ENCODE measurements around the gene ABHD15. TPM values are rescaled to one million over a fixed set of nuclear protein-coding genes. Genes with fewer than 3 reads are reported as not detected.
A peak's percentile ranks its signal among the peaks of the same experiment; 100 is the strongest.
"Not testable (repeated sequence)": the region's sequence is repeated elsewhere in the genome, so short reads cannot be mapped to it uniquely, and the experiment has no call there.

ABHD15 gene
- total RNA-seq, 2 experiments from 2014 or later = 8.6 to 8.8 TPM

DNA sequence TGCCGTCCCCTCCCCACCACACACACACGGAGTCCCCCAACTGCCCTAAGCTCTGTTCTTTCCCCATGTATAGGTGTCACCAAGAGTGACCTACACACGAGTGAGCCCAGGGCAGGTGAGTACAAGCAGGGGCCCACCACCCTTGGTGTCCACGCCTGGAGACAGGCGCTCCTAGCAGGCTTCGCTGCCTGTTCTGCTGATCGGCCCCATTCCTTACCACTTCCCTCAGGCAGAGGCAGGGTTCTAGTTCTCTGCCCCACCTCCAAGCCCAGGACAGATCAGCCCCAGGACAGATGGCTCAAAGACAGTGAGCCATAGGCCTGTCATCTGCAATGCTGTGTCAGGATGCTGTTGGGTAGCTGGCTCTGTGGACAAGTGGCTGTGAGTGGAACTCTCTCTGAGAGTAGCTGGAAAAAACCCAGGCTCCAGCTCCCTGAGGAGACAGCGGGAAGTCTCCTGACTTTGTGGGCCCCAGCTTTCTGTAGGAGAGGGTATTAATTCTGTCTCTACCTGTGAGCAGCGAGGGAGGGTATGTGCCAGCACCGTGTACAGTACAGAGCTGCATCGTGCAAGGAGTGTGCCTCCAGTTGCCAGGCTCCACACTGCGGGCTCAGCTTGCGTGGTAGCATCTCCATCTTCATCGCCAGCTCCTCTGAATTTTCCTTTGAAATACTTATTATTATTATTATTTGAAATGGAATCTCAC, 2.6 kb upstream of the ABHD15 start:
- Mint-ChIP-seq H3K4me3 (peak overlapping the region; percentile 71), H3K27ac (no peak overlapping the region), H3K4me1 (peaks cover 25% of the 10 kb centered on the region), H3K27me3 (no peaks in the 10 kb centered on the region), H3K36me3 (peaks cover 12% of the 10 kb centered on the region), H3K9me3 (no peaks in the 10 kb centered on the region)
- DNase-seq = no peak

DNA sequence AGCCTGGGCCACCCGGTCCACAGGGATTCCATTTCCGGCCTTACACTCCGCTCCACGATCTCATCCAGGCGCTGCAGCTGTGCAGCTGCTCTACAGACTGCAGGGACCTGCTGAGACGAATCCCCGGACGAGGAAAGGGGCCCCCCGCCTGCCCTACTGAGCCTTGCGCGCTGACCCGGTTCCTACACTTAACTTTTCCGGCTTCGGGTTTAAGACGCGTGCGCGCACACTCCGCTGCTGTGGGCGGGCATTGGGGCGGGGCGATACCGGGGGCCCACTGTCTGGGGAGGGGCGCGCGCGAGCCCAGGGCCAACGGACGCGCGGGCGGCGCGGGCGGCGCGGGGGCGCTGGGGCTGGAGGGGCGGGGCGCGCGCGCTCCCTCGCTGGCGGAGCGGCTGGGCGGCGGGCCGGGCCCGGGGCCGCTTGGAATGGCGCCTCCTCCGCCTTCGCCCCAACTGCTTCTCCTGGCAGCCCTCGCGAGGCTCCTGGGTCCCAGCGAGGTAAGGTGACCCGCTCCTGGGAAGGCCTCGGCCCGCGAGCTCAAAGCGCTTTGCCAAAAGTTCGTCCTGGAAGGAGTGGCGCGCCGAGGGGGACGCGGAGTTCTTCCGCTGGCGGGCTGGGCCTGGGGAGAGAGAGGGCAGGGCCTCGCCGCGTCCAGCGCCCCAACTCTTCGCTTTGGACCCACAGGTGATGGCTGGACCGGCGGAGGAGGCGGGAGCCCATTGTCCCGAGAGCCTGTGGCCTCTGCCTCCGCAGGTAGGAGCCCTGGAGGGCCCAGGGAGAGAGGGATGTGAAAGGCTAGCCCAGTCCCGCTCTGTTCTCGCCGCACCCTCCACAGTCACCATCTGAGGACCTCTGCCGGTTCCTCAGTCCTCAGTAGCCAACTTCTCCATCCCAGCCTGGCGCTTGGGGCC, 1.8 kb upstream of the ABHD15 start, which contains the start of gene TP53I13:
Gene TP53I13 (plus strand): TSS at position 371 of the 914 bp plus-strand sequence. CDS start 58 bp downstream, at position 429.
- Mint-ChIP-seq H3K27ac (peak within 1 kb of the TSS; percentile 91), H3K9me3 (no peaks in the 10 kb centered on the region), H3K36me3 (peaks cover 13% of the 10 kb centered on the region), H3K4me1 (peaks cover 25% of the 10 kb centered on the region), H3K27me3 (no peaks in the 10 kb centered on the region), H3K4me3 (peak within 1 kb of the TSS; percentile 92)
- DNase-seq = peak; percentile 86

DNA sequence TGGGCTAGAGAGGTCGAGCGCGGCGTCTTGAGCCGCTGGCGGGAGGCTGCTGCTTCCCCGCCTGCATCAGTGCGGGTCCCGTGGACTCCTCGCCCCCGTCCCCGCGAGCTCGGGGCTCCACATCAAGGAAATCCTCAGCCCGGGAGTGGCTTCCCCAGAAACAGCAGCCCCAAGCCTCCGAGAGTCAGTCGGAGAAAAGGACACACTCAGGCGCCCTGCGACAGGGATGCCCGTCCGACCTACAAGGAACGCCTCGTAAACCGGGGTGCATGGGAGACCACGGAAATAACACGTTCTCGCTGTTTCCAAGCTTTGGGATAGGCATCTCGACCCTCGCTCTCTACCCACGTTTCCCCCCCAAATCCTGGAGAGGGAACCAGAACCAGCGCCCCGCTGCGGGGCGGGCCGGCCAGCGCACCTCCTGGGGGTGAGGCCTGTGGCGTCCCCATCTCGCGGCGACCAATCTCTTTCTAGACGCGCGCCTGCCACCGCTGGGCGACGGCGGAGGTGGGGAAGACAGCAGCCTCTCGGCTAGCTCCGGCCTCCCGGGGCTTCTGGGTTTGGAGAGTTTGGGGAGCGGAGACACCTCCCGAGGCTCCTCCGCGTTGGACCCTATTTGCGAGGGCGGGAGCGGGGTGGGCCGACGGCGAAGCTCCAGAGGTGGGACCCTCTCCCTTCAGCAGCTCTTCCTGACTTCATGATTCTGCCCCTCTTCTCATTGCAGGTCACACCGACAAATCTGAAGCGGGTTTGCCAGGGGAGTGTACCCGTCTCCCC, 905 bp upstream of the ABHD15 start:
- Mint-ChIP-seq H3K27me3 (no peaks in the 10 kb centered on the region), H3K36me3 (peaks cover 8% of the 10 kb centered on the region), H3K9me3 (no peaks in the 10 kb centered on the region), H3K4me3 (peak overlapping the region; percentile 92), H3K4me1 (peaks cover 18% of the 10 kb centered on the region), H3K27ac (peak overlapping the region; percentile 91)
- peak; percentile 87 for DNase-seq

DNA sequence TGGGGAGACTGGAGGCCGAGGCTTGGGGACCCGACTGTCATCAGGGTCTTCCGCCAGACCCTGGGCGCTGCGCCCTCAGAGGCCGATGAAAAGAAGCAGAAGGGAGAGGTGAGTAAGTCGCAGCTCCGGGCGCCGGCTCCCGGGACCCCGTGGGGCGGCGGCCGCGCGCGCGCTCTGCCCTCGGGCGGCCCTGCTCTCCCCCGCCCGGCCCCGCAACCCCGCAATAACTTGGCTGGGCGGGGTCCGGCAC, 392 bp upstream of the ABHD15 start:
- peaks cover 8% of the 10 kb centered on the region for H3K36me3 Mint-ChIP-seq
- DNase-seq = no peak
- no peaks in the 10 kb centered on the region for H3K27me3 Mint-ChIP-seq
- H3K4me3 Mint-ChIP-seq = peak overlapping the region; percentile 92
- H3K4me1 Mint-ChIP-seq = peaks cover 18% of the 10 kb centered on the region
- H3K9me3 Mint-ChIP-seq = no peaks in the 10 kb centered on the region
- H3K27ac Mint-ChIP-seq = peak overlapping the region; percentile 91

DNA sequence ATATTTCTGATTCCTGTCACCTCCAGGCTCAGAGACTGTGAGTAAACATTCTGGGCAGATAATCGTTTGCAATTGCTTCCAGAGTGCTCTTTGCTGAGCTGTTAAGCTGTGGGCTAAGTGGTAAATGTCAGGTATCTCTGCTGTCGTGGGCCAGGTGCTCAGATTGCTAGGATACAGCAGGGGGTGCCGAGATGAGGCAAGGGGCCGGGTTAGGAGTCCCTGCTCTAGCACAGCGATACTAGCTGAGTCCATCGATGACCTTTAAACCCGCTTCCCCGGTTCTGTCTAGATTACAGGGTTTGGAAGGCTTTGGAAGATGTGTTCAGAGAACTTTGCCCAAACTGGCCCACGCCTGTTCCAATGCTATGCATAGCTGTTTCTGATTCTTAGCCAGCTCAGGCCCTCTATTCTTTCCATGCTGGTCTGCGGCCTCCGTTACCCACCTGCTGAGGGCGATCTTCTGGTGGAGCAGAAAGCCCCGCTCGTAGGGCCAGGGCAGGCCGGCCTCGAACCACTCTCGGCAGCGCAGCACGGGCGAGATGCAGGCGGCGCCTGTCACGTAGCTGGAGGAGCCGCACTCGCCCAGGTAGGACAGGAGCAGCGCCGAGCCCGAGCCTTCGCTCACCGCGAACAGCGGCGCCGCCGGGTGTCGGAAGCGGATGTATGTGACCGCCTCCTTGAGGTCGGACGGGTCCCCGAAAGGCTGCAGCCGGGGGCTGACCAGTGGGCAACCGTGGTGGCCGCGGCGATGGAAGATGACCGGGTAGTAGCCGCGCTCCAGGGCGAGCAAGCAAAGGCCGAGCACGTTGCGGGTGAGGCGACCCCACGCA, 979 bp downstream of the ABHD15 start:
- DNase-seq = peak; percentile 73
- H3K27me3 Mint-ChIP-seq = no peaks in the 10 kb centered on the region
- peaks cover 21% of the 10 kb centered on the region for H3K4me1 Mint-ChIP-seq
- H3K36me3 Mint-ChIP-seq = peaks cover 13% of the 10 kb centered on the region
- H3K9me3 Mint-ChIP-seq = no peaks in the 10 kb centered on the region
- peak overlapping the region; percentile 91 for H3K4me3 Mint-ChIP-seq
- H3K27ac Mint-ChIP-seq = peak overlapping the region; percentile 87

DNA sequence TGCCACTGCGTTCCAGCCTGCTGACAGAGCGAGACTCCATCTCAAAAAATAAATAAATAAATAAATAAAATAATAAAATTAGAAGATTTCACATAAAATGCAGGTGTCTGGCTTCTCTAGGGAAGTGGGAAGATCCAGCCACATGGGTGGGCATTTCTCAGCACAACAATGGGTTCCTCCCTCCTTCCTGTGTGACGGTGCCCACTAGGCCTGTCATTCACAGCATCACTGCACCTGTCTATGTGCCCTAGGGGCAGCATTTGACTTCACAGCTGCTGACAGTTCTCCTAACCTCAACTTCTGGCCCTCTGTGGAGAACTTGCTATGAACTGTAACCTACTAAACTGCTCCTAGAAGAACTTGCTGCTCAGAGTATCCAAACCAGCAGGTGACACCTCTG, 3.0 kb downstream of the ABHD15 start:
- peaks cover 17% of the 10 kb centered on the region for H3K4me1 Mint-ChIP-seq
- H3K27me3 Mint-ChIP-seq = peaks cover 3% of the 10 kb centered on the region
- DNase-seq = no peak
- no peak overlapping the region for H3K27ac Mint-ChIP-seq
- H3K9me3 Mint-ChIP-seq = no peaks in the 10 kb centered on the region
- H3K4me3 Mint-ChIP-seq = no peak overlapping the region
- H3K36me3 Mint-ChIP-seq = peaks cover 14% of the 10 kb centered on the region

DNA sequence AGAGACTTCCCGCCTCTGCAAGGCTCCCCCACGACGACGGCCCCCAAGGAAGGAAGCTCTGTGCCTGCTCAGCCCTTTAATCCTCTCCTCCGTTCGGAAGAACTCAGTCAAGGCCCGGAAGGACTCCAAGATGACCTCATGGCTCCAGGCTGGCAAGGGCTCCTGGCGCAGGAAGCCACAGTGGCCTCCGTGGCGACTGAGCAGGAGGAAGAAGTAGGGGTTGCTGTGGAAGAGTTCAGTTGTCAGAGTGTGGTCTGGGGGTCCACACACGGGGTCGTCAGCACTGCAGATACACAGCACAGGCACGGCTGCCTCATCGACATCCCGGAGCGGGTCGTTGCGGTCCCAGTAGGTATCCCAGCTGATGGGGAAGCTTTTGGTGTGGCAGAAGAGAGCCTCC, 4.2 kb downstream of the ABHD15 start:
- no peaks in the 10 kb centered on the region for H3K9me3 Mint-ChIP-seq
- H3K36me3 Mint-ChIP-seq = peaks cover 14% of the 10 kb centered on the region
- peaks cover 3% of the 10 kb centered on the region for H3K27me3 Mint-ChIP-seq
- no peak overlapping the region for H3K4me3 Mint-ChIP-seq
- peaks cover 22% of the 10 kb centered on the region for H3K4me1 Mint-ChIP-seq
- DNase-seq = no peak
- no peak overlapping the region for H3K27ac Mint-ChIP-seq

DNA sequence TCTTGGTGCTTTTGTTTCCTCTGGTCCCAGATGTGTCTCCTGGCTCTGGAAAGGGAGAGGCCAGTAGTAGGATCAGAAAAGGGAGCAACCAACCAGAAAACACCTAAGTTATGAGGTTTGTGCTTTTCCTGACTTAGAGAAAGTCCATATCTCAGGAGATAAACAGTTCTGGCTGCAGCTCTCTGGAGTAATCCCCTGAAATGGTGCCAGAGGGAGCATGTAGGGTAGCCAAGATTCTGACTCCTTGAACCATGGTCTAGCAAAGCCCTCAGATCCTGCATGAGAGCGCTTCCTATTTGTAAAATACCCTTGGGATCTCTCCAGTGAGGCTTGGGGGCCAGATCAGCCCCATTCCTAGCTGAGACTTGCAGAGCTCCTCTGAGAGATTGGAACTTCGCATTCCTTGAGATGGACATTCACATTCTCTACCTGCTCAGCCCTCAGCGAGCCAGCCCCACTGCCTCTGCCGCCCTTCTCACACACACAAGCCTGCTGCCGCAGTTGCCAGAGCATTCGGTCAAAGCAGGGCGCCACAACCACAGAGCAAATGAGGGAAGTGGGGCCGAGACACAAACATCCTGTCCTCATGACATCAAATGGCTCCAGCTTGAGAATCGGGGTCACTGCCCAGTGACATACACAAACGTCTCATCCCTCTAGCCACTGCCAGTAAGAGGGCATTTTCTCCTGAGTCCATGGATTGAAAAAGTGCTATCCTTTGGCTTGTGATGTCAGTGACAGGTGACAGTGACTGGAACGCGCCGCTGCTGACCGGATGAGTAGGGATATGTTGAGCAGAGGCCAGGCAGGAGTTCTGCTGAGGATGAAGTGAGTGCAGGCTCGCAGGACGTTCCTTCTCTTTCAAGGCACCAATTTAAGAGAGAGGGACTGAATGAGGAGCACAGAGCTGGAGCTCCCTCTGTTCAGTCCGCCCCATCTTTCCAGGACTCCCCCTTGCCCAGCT, 5.0 kb downstream of the ABHD15 start:
- Mint-ChIP-seq H3K36me3 (peaks cover 14% of the 10 kb centered on the region), H3K4me1 (peaks cover 25% of the 10 kb centered on the region), H3K4me3 (no peak overlapping the region), H3K27me3 (peaks cover 3% of the 10 kb centered on the region), H3K27ac (no peak overlapping the region), H3K9me3 (no peaks in the 10 kb centered on the region)
- DNase-seq = no peak

DNA sequence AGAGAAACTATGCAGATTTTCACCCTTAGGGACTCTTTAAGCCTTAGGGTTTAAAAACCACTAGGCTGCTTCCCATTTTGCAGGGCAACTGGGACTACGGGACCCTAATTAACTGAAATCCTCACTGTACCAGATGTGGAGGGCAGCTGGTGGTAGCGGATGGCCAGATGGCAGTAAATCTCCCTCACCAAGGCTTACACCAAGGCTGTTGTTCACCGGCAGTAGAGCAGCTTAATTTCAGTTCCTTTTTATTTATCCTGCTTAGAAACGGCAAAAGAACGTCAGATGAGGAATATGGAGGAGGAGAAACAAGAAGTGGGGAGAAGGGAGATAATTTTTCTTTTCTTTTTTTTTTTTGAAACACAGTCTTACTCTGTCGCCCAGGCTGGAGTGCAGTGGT, 6.5 kb downstream of the ABHD15 start:
- Mint-ChIP-seq H3K4me3 (no peak overlapping the region), H3K27ac (no peak overlapping the region), H3K4me1 (peaks cover 18% of the 10 kb centered on the region), H3K27me3 (peaks cover 3% of the 10 kb centered on the region), H3K36me3 (peaks cover 14% of the 10 kb centered on the region), H3K9me3 (no peaks in the 10 kb centered on the region)
- DNase-seq = no peak

DNA sequence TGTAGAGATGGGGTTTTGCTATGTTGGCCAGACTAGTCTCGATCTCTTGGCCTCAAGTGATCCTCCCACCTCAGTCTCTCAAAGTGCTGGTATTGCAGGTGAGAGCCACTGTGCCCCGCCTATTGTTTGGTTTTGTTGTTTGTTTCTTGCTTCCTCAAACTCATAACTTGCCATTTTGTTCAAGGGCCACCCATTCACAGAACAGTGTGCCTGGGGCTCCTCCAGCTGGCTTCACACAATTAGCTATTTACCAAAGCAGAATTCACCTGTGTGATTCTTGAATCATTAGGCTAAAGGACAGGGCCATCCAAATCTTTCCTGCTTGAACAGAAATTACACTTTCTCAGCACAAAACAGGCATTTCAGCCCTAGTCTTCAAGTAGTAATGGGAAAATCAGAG, 7.2 kb downstream of the ABHD15 start:
- no peaks in the 10 kb centered on the region for H3K9me3 Mint-ChIP-seq
- no peak overlapping the region for H3K4me3 Mint-ChIP-seq
- peaks cover 3% of the 10 kb centered on the region for H3K27me3 Mint-ChIP-seq
- peaks cover 18% of the 10 kb centered on the region for H3K4me1 Mint-ChIP-seq
- no peak overlapping the region for H3K27ac Mint-ChIP-seq
- no peak for DNase-seq
- peaks cover 13% of the 10 kb centered on the region for H3K36me3 Mint-ChIP-seq

DNA sequence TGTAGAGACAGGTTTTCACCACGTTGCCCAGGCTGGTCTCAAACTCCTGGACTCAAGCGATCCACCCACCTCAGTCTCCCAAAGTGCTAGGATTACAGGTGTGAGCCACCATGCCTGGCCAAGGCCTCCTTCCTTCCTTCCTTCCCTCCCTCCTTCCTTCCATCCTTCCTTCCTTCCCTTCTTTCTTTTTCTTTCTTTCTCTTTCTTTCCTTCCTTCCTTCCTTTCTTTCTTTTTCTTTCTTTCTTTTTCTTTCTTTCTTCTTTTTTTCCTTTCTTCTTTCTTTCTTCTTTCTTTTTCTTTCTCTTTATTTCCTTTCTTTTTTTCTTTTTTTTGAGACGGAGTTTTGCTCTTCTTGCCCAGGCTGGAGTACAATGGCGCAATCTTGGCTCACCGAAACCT, 8.7 kb downstream of the ABHD15 start:
- H3K27ac Mint-ChIP-seq, H3K4me3 Mint-ChIP-seq, DNase-seq, H3K9me3 Mint-ChIP-seq, H3K27me3 Mint-ChIP-seq, H3K36me3 Mint-ChIP-seq: not testable (repeated sequence)
- H3K4me1 Mint-ChIP-seq = peaks cover 11% of the 10 kb centered on the region

DNA sequence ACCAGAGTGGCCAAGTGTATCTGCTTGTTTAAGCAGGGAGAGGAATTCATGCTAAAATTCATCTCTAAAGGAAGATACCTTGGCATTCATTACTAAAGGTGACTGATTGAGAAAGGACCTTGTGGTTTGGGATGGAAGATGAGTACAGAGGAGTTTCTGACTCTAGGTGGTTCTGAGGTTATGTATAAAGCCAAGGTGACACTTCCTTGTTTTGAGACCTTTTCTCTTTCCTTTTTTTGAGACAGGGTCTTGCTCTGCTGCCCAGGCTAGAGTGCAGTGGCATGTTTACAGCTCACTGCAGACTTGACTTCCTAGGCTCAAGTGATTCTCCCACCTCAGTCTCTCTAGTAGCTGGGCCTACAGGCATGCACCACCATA, 9.1 kb downstream of the ABHD15 start:
- no peak overlapping the region for H3K4me3 Mint-ChIP-seq
- no peaks in the 10 kb centered on the region for H3K9me3 Mint-ChIP-seq
- no peak overlapping the region for H3K27ac Mint-ChIP-seq
- peaks cover 11% of the 10 kb centered on the region for H3K4me1 Mint-ChIP-seq
- peaks cover 3% of the 10 kb centered on the region for H3K27me3 Mint-ChIP-seq
- DNase-seq = no peak
- peaks cover 9% of the 10 kb centered on the region for H3K36me3 Mint-ChIP-seq

DNA sequence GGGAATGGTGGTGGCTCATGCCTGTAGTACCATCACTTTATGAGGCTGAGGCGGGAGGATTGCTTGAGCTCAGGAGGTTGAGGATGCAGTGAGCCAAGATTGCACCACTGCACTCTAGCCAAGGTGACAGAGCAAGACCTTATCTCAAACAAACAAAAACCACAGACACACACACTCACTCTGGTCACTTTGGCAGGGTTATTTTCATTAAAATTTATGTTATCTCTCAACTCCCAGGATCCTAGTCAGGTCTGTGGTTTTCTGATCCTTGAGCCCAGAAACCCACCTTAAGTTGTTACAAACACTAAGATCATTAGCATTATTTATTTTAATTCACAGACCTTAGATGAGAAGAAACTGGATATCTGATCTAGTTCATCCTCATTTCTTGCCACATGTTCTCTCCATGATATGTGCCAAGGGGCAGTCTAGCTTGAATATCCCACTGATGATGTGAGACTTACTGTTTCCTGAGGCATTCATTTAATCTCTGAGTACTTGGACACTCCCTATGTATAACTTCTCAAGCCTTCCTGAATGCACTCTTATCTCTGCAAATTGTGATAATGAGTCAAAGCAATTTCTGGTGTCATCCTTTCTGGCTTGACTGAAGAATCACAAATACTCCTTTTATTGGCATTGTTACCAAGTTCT, 9.6 kb downstream of the ABHD15 start:
- peaks cover 11% of the 10 kb centered on the region for H3K4me1 Mint-ChIP-seq
- peaks cover 9% of the 10 kb centered on the region for H3K36me3 Mint-ChIP-seq
- DNase-seq = no peak
- H3K4me3 Mint-ChIP-seq = no peak overlapping the region
- H3K27me3 Mint-ChIP-seq = peaks cover 3% of the 10 kb centered on the region
- no peaks in the 10 kb centered on the region for H3K9me3 Mint-ChIP-seq
- no peak overlapping the region for H3K27ac Mint-ChIP-seq
